GM10248 (cell line): ENCODE data around the gene SH3BP4.
"Not testable (repeated sequence)": the region's sequence is repeated elsewhere in the genome, so short reads cannot be mapped to it uniquely, and the experiment has no call there.

Source experiments
- CTCF ChIA-PET: fragments of 300-600 bp; sonication (Branson Sonifier 250); formaldehyde crosslinking; extraction: SDS; loops from one replicate; lab custom pipeline; 2021; ENCODE audit warnings: antibody characterized with exemption; lab: Yijun Ruan, JAX
- POLR2A ChIA-PET: fragments of 350-650 bp; sonication (Branson Sonifier 250); formaldehyde crosslinking; extraction: SDS; loops from one replicate; lab custom pipeline; 2020; ENCODE audit warnings: antibody characterized with exemption; lab: Yijun Ruan, JAX
- DNase-seq: peaks from one replicate; pipeline ENCODE4 v3.0.0; 2012; ENCODE audit errors: extremely low spot score
- TF ChIP-seq, protein P1 (sequence below): IDR thresholded peaks from 2 replicates; pipeline ENCODE4 v1.5.1; 2012; ENCODE audit warnings: mild to moderate bottlenecking, low read depth; ENCODE audit errors: extremely low read depth, missing control alignments, control extremely low read depth

Gene SH3BP4

DNA sequence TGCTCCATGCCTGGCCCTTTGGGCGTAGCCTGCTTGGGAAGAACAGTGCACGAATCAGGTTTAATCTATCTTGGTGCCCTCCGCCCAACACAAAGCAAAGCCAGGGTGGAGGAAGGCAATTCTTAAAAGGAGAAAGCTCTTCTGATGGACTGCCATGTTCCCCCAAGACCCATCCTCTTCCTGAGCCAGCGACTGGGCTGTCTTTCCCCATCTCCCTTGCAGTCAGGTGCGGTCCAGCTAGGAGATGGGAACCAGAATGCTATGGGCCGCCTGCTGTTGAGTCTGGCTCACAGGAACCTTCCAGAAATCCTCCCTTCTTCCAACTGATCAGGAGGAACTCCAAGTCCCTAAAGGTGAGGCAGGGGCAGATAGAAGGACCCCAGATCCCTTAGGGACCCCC lies 105.0 kb downstream of the SH3BP4 start:
- TF ChIP-seq, protein P1, sequence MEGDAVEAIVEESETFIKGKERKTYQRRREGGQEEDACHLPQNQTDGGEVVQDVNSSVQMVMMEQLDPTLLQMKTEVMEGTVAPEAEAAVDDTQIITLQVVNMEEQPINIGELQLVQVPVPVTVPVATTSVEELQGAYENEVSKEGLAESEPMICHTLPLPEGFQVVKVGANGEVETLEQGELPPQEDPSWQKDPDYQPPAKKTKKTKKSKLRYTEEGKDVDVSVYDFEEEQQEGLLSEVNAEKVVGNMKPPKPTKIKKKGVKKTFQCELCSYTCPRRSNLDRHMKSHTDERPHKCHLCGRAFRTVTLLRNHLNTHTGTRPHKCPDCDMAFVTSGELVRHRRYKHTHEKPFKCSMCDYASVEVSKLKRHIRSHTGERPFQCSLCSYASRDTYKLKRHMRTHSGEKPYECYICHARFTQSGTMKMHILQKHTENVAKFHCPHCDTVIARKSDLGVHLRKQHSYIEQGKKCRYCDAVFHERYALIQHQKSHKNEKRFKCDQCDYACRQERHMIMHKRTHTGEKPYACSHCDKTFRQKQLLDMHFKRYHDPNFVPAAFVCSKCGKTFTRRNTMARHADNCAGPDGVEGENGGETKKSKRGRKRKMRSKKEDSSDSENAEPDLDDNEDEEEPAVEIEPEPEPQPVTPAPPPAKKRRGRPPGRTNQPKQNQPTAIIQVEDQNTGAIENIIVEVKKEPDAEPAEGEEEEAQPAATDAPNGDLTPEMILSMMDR: no peak
- CTCF ChIA-PET: interaction anchor here (1.7 kb wide), 1 partner anchor 8 kb away, joined by 6 read pairs; no protein-coding TSS in a partner anchor
- POLR2A ChIA-PET: no interaction called here
- no peak for DNase-seq

DNA sequence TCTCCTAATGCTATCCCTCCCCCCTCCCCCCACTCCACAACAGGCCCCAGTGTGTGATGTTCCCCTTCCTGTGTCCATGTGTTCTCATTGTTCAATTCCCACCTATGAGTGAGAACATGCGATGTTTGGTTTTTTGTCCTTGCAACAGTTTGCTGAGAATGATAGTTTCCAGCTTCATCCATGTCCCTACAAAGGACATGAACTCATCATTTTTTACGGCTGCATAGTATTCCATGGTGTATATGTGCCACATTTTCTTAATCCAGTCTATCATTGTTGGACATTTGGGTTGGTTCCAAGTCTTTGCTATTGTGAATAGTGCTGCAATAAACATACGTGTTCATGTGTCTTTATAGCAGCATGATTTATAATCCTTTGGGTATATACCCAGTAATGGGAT lies 105.8 kb downstream of the SH3BP4 start:
- CTCF ChIA-PET: interaction anchor here (1.7 kb wide), 1 partner anchor 8 kb away, joined by 6 read pairs; no protein-coding TSS in a partner anchor
- DNase-seq, POLR2A ChIA-PET: not testable (repeated sequence)

DNA sequence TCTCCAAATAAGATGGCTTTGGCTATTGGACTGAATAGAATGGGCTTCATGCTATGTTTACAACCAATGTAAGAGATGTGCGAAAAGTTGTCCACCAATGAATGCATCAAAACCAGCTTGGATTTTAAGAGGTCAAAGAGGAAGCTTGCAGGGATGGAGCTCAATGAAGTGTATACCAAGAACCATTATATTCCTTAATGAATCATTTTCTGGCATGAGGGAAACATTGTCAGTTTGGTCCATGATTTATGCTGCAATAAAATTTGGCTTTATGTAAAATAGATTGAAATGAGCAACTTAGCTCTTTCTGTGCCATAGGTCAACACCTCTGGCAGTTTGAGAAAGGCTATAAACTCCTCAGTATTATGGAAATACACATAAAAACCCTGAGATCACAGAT lies 107.3 kb downstream of the SH3BP4 start:
- POLR2A ChIA-PET: no interaction called here
- TF ChIP-seq, protein P1: no peak
- DNase-seq: no peak
- CTCF ChIA-PET: no interaction called here

DNA sequence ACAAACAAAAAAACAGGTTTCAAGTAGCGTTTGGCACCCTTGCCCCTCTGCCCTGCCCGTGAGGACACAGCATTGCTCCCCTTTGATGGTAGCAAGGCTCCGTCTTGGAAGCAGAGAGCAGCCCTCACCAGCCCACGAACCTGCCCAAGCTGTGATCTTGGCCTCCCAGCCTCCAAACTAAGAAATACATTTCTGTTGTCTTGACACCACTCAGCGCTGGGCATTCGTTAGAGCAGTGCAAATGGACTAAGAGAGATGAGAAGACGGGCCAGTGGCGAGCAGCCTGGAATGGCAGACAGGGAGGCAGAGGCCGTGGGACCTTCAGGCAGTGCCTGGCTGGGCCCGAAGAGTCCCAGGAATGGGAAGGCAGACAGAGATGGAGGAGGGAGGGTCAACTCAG lies 109.8 kb downstream of the SH3BP4 start:
- CTCF ChIA-PET: no interaction called here
- DNase-seq: no peak
- POLR2A ChIA-PET: no interaction called here
- TF ChIP-seq, protein P1: no peak

DNA sequence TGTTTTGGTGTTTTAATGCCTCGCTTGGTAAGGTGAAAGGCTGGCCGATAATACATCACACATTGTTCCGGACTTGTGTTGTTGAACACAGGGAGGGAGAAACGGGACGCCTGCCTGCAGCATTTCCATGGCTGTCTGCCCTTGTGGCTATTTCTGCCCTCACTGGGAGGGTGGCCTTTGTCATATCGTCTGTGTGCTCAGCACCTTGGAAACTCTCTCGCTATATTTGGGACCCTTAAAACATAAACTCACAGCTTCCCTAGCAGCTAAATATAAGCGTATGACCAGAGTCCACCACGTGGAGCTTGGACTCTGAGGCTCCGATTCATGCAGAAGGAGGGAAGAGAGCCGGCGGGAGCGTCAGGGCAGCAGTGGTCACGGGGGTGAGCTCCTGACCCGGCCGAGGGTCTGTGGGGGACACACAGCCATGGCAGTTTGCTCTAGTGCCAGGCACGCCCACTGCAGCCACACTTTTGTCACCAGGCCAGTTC lies 111.7 kb downstream of the SH3BP4 start:
- DNase-seq: no peak
- CTCF ChIA-PET: no interaction called here
- POLR2A ChIA-PET: no interaction called here
- TF ChIP-seq, protein P1: no peak

DNA sequence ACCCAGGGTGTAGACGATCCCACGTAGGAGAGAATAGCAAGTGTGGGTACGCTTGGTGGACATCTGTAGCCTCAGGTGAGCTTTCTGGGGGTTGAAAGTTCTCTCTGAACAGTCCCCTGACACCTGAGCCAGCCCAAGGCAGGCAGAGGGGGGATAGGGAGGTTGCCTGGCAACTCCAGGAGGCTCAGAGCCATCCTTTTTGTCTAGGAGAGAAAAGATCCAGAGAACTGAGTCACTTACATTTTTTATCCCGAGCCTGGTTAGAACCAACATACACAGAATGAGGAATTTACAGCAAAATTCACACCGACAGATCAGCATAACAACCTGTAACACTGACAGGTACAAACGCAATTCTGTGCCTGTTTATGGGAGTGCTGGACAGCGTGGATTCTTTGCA lies 113.2 kb downstream of the SH3BP4 start:
- no peak for DNase-seq
- TF ChIP-seq, protein P1: no peak
- ChIA-PET CTCF (interaction anchor here (1.2 to 1.4 kb wide), 2 partner anchors 8 to 17 kb away, joined by 3 to 6 read pairs; no protein-coding TSS in a partner anchor), POLR2A (no interaction called here)

DNA sequence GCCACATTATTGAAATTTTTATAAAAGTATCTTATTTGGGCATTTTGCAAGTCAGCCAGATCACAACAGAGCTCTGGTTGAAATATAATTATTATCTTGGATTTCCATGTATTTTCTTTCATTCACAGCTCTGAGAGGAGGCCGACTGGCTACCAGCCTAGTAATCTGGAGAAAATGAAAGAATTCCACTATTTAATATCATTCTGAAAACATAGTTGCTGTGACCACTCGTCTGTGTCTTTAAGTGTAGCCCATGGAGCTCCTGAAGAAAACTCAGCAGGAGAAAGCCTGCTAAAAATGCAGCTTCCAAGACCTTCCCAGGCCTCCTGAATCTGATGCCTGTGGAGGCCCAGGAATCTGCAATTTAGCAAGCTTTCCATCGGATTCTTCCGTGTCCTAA lies 114.7 kb downstream of the SH3BP4 start:
- ChIA-PET CTCF (no interaction called here), POLR2A (no interaction called here)
- no peak for DNase-seq
- TF ChIP-seq, protein P1: no peak
